A549 (cell line): Measurements from ENCODE around the gene GRIK4.

Experiments
- EP300 ChIP-seq, 2 experiments: fragments of >200 bp; sonication (Bioruptor Twin); formaldehyde crosslinking; IDR thresholded peaks; 2 replicates in 1 of 2; 3 replicates in 1 of 2; pipeline ENCODE4 v1.6.1; 2016 to 2017
- JUN ChIP-seq, 2 experiments: fragments of >200 bp; sonication (Bioruptor Twin); formaldehyde crosslinking; IDR thresholded peaks; 2 replicates in 1 of 2; 3 replicates in 1 of 2; pipeline ENCODE4 v1.6.1; 2016 to 2017
- MAFK ChIP-seq: fragments of 450-650 bp; IDR thresholded peaks from 2 replicates; pipeline ENCODE4 v1.6.1; 2014; ENCODE audit not compliant: partially characterized antibody
- NR3C1 ChIP-seq: fragments of >200 bp; sonication (Bioruptor Twin); formaldehyde crosslinking; IDR thresholded peaks from 3 replicates; pipeline ENCODE4 v1.6.1; 2017
- POLR2A ChIP-seq: IDR thresholded peaks from 2 replicates; pipeline ENCODE4 v1.6.1; 2012; ENCODE audit warnings: mild to moderate bottlenecking, low read length
- RAD21 ChIP-seq, 2 experiments: fragments of >200 bp in 1 of 2; sonication (Bioruptor Twin) in 1 of 2; formaldehyde crosslinking in 1 of 2; IDR thresholded peaks in 1 of 2; conservative IDR thresholded peaks in 1 of 2; 2 replicates in 1 of 2; 3 replicates in 1 of 2; pipeline ENCODE4 v1.6.1; 2012 to 2018; ENCODE audit warnings: inconsistent platforms in 1 of 2
- SREBF2 ChIP-seq: fragments of 450-650 bp; IDR thresholded peaks from 2 replicates; pipeline ENCODE4 v1.6.1; 2014; ENCODE audit warnings: mild to moderate bottlenecking, moderate library complexity
- TF ChIP-seq, protein P1 (sequence below): fragments of >200 bp; sonication (Bioruptor Twin); formaldehyde crosslinking; IDR thresholded peaks from 3 replicates; pipeline ENCODE4 v1.5.1; 2016
- TF ChIP-seq, protein P2 (sequence below): fragments of >200 bp; sonication (Bioruptor Twin); formaldehyde crosslinking; IDR thresholded peaks from 2 replicates; pipeline ENCODE4 v1.6.1; 2016
- TF ChIP-seq, protein P3 (sequence below): fragments of 450-650 bp; IDR thresholded peaks from 2 replicates; pipeline ENCODE4 v1.6.1; 2014; ENCODE audit warnings: antibody characterized with exemption
- TF ChIP-seq, protein P4 (sequence below): IDR thresholded peaks from 2 replicates; pipeline ENCODE4 v1.6.1; 2012

DNA sequence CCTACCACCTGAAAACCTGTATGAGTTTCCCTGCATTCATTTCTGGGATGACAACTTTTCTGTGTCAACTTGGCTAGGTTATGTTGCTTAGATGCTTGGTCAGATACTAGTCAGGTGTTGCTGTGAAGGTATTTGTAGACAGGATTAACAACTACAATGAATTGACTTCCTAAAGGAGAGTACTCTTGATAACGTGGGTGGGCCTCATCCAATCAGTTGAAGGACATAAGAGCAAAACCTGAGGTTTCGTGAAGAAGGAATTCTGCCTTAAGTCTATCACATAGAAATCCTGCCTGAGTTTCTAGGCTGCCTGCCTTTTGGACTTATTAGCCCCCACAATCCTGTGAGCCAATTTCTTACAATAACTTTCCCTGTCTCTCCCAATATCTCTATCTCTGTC, 431.2 kb downstream of the GRIK4 start:
- TF ChIP-seq, protein P1, sequence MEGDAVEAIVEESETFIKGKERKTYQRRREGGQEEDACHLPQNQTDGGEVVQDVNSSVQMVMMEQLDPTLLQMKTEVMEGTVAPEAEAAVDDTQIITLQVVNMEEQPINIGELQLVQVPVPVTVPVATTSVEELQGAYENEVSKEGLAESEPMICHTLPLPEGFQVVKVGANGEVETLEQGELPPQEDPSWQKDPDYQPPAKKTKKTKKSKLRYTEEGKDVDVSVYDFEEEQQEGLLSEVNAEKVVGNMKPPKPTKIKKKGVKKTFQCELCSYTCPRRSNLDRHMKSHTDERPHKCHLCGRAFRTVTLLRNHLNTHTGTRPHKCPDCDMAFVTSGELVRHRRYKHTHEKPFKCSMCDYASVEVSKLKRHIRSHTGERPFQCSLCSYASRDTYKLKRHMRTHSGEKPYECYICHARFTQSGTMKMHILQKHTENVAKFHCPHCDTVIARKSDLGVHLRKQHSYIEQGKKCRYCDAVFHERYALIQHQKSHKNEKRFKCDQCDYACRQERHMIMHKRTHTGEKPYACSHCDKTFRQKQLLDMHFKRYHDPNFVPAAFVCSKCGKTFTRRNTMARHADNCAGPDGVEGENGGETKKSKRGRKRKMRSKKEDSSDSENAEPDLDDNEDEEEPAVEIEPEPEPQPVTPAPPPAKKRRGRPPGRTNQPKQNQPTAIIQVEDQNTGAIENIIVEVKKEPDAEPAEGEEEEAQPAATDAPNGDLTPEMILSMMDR, result no peak
- TF ChIP-seq RAD21 (conservative IDR thresholded peaks at IDR 0.05 in 1 of 2, IDR thresholded peaks at IDR 0.05 in 1 of 2), result no peak
- no peak for TF ChIP-seq POLR2A
- no peak for TF ChIP-seq SREBF2
- no peak for TF ChIP-seq MAFK
- TF ChIP-seq, protein P2, sequence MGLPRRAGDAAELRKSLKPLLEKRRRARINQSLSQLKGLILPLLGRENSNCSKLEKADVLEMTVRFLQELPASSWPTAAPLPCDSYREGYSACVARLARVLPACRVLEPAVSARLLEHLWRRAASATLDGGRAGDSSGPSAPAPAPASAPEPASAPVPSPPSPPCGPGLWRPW, result no peak
- no peak for TF ChIP-seq JUN (IDR thresholded peaks at IDR 0.05)
- TF ChIP-seq, protein P3, sequence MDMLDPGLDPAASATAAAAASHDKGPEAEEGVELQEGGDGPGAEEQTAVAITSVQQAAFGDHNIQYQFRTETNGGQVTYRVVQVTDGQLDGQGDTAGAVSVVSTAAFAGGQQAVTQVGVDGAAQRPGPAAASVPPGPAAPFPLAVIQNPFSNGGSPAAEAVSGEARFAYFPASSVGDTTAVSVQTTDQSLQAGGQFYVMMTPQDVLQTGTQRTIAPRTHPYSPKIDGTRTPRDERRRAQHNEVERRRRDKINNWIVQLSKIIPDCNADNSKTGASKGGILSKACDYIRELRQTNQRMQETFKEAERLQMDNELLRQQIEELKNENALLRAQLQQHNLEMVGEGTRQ, result no peak
- TF ChIP-seq NR3C1, result no peak
- TF ChIP-seq EP300 (IDR thresholded peaks at IDR 0.05), result no peak
- TF ChIP-seq, protein P4, sequence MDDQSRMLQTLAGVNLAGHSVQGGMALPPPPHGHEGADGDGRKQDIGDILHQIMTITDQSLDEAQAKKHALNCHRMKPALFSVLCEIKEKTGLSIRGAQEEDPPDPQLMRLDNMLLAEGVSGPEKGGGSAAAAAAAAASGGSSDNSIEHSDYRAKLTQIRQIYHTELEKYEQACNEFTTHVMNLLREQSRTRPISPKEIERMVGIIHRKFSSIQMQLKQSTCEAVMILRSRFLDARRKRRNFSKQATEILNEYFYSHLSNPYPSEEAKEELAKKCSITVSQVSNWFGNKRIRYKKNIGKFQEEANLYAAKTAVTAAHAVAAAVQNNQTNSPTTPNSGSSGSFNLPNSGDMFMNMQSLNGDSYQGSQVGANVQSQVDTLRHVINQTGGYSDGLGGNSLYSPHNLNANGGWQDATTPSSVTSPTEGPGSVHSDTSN, result no peak
